NB4 (cell line): ENCODE data around the gene PARP2.

Source experiments
- CTCF ChIP-seq: IDR thresholded peaks from one replicate; pipeline ENCODE4 v1.5.1; 2012; ENCODE audit warnings: low read depth, low read length
- MAX ChIP-seq: IDR thresholded peaks from 2 replicates; pipeline ENCODE4 v1.6.1; 2011; ENCODE audit warnings: low read depth, low read length
- MYC ChIP-seq: IDR thresholded peaks from 2 replicates; pipeline ENCODE4 v1.6.1; 2011; ENCODE audit warnings: low read depth, low read length

- no peak for TF ChIP-seq CTCF
- TF ChIP-seq MYC = no peak
- no peak for TF ChIP-seq MAX
Measured at GRCh38 chr14:20345366-20345765, 1.9 kb downstream of the PARP2 start.
